Mucosa of stomach (tissue), 1 donor: ENCODE results near the gene NT5DC1.

Experiments used
- H3K27me3 ChIP-seq: one replicate; pipeline ENCODE4 v1.7.0; 2013; ENCODE audit warnings: mild to moderate bottlenecking, low read length; ENCODE audit not compliant: control insufficient read depth, insufficient read depth
- H3K36me3 ChIP-seq: one replicate; pipeline ENCODE4 v1.7.0; 2013; ENCODE audit warnings: low read length; ENCODE audit not compliant: control insufficient read depth, insufficient read depth
- H3K4me1 ChIP-seq: one replicate; pipeline ENCODE4 v1.7.0; 2013; ENCODE audit warnings: mild to moderate bottlenecking, low read length; ENCODE audit not compliant: control insufficient read depth, insufficient read depth
- H3K4me3 ChIP-seq: one replicate; pipeline ENCODE4 v1.7.0; 2013; ENCODE audit warnings: low read length
- H3K9ac ChIP-seq: one replicate; pipeline ENCODE4 v1.7.0; 2013; ENCODE audit warnings: mild to moderate bottlenecking, low read length, moderate library complexity
- H3K9me3 ChIP-seq: one replicate; pipeline ENCODE4 v1.7.0; 2013; ENCODE audit warnings: mild to moderate bottlenecking, low read length, moderate library complexity; ENCODE audit not compliant: control insufficient read depth
- donor health status: Pancreatic carcinoma.

The NT5DC1 gene

DNA sequence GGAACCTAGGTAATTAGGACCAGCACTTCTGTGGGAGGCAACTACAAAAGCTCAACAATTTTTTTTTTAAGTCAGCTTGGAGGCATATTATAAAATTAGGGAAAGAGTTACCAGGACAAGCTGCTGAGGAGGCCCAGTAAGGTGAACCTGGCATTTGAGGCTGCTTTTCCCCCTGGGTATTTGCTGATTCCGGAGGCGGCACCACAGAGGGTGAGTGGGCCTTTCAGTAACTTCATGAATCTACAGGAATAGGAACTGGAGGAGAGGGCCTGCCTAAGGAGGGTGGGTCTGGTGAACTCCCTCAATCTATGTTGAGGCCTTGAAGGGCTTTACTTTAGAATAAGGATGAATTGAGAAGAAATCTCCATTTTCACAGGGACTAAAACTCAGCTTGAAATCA, 138.6 kb downstream of the NT5DC1 start:
- Histone ChIP-seq H3K27me3 (no peaks in the 10 kb centered on the region), H3K36me3 (no peaks in the 10 kb centered on the region), H3K4me3 (no peak overlapping the region)

DNA sequence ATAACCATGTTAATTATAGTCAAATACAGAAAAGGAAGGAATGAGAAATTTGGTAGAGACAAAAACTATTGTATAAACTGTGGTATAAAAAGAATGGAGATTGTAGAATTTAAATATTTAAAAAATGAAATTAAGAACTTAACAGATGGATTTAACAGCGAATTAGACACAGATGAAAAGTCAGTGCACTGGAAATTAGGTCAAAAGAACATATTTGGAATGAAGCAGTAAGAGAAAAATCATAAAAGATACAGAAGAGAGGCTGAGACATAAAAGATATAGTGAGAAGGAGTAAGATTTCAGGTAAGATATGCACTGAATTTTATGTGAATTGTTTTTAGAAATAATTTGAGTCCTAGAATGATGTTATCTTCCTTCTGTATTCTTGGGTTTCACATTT, 139.2 kb downstream of the NT5DC1 start:
- Histone ChIP-seq H3K9me3 (no peaks in the 10 kb centered on the region), H3K4me1 (no peaks in the 10 kb centered on the region), H3K9ac (no peak overlapping the region), H3K4me3 (no peak overlapping the region), H3K27me3 (no peaks in the 10 kb centered on the region), H3K36me3 (no peaks in the 10 kb centered on the region)

More for the DNA sequence above, 138.6 kb downstream of the NT5DC1 start:
- Histone ChIP-seq H3K4me1 (no peaks in the 10 kb centered on the region), H3K9me3 (no peaks in the 10 kb centered on the region), H3K9ac (no peak overlapping the region)

DNA sequence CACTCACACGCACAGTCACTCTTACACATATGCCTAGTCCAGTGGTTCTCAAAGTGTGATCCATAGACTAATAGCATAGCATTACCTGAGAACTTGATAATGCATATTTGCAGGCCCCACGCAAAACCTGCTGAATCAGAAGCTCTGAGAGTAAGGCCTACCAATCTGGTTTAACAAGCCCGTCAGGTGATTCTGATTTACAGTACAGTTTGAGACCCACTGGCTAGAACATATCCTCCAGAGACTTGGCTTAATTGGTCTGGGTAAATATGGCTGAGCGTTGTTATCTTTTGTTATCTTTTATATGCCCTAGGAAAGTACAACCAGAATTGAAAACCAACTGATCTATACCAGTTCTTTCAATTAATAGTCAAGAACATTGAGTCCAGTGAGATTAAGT, 143.6 kb downstream of the NT5DC1 start:
- H3K4me3 ChIP-seq: no peak overlapping the region

DNA sequence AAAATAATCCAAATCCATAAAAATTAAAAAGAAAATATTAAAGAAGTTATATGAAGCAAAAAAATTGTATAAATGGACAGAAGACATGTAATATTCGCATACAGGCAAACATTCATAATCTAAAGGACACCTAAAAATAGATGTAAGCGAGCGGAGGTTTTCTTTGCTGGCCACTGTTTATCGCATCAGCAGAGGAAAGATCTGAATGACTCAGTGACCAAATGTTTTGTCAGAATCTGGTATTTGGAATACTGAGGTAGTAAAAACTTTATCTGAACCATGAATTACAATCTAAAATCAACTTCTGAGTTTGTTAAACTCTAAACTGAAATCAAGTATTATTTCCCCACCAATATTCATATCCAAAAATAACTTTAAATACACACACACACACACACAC, 145.4 kb downstream of the NT5DC1 start:
- Histone ChIP-seq H3K36me3 (no peaks in the 10 kb centered on the region), H3K27me3 (no peaks in the 10 kb centered on the region), H3K4me1 (peaks cover 7% of the 10 kb centered on the region), H3K9me3 (no peaks in the 10 kb centered on the region), H3K9ac (no peak overlapping the region), H3K4me3 (no peak overlapping the region)

More for the DNA sequence above, 143.6 kb downstream of the NT5DC1 start:
- Histone ChIP-seq H3K9me3 (no peaks in the 10 kb centered on the region), H3K27me3 (no peaks in the 10 kb centered on the region), H3K36me3 (no peaks in the 10 kb centered on the region), H3K9ac (no peak overlapping the region), H3K4me1 (no peaks in the 10 kb centered on the region)

DNA sequence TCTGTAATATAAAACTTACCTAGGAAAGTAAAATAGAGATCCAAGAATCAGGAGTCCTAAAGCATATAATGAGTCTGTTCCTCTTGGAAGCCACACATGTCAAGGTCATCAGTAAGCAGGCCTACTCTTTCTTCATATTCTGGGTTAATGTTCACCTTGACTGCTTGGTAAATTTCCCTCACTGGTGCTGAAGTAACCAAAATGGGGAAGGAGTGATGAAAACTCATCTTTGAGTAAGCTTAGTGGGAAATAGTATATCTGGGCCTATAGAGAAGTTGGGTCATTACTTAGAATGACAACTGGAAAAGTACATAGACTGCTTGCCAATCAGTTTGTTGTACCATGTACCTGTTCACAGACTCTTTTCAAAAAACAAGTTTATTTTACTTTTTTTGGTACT, 146.6 kb downstream of the NT5DC1 start:
- Histone ChIP-seq H3K9ac (no peak overlapping the region), H3K4me3 (no peak overlapping the region), H3K4me1 (peaks cover 17% of the 10 kb centered on the region), H3K27me3 (no peaks in the 10 kb centered on the region), H3K36me3 (no peaks in the 10 kb centered on the region), H3K9me3 (no peaks in the 10 kb centered on the region)

DNA sequence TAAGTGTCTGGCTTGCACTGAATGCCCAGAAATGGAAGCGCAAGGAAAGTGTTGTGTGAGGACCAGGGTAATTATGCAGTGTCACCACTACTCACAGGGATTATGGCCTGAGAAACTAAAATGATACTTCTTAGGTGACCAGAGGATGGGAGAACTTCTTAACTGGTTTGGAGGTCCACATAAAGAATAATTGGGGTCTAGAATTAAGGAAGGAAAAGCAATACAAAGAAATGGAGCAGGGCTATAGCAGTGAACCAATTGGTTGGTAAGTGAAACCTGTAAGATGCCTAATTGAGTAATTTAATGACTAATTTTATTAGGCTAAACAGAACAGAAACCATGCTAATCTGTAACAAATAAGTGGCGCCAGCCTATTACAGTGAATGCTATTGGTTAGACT, 147.9 kb downstream of the NT5DC1 start:
- no peaks in the 10 kb centered on the region for H3K27me3 ChIP-seq
- no peak overlapping the region for H3K4me3 ChIP-seq
- peaks cover 26% of the 10 kb centered on the region for H3K4me1 ChIP-seq
- no peak overlapping the region for H3K9ac ChIP-seq
- H3K9me3 ChIP-seq: no peaks in the 10 kb centered on the region
- H3K36me3 ChIP-seq: no peaks in the 10 kb centered on the region

DNA sequence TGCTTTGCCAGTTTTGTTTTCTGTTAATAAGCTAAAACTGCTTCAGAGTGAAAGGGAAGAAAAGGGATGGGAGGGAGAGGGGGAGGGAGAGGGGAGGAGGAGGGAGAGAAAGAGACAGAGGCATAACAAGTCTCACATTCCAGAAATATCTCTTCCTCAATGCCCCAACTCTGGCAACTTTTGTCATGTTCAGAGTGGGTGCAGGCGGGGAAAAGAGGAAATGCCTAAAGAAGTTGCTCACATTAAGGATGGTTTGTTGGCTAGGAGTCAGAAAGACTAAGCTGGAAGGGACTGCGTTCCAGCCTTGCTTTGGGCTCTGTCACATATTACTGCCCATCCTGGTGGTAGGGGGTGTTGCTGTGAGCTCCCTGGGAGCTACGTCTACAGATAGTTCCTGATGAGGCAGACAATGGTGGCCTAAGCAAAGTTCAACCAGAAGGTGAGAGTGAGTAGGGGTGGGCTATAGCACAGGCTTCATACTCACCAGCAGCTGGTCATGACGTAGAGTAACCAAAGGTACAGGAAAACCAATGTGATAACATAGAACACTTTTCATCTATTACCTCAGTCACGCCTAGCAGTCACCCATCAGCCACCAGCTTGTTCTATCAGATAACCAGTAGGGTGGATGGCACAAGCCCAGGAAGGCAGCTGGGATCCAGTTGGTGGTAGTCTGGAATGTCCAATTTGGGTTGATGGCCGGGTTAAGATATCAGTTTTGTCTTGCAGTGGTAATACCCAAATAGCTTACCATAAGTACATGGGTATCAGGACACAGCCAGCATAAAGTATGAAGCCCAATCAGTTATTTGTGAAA, 151.1 kb downstream of the NT5DC1 start:
- Histone ChIP-seq H3K36me3 (no peaks in the 10 kb centered on the region), H3K4me1 (peaks cover 26% of the 10 kb centered on the region), H3K9ac (no peak overlapping the region), H3K4me3 (no peak overlapping the region), H3K9me3 (no peaks in the 10 kb centered on the region), H3K27me3 (no peaks in the 10 kb centered on the region)

DNA sequence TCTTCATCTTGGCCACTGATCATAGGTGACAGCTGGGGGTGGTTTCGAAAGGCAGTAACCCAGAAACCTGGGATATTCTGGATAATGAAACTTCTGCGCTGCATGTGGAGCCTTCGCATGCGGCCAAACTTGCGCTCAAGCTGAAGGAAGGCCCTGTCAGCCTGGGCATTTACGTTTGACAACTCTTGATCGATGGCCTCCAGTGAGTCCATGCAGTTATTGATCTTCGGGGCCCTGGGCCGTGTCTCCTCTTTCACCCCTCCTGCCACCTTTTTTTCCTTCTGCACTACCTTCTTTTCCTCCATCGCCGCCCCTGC, 152.5 kb downstream of the NT5DC1 start:
- Histone ChIP-seq H3K4me1 (peaks cover 26% of the 10 kb centered on the region), H3K27me3 (no peaks in the 10 kb centered on the region)

DNA sequence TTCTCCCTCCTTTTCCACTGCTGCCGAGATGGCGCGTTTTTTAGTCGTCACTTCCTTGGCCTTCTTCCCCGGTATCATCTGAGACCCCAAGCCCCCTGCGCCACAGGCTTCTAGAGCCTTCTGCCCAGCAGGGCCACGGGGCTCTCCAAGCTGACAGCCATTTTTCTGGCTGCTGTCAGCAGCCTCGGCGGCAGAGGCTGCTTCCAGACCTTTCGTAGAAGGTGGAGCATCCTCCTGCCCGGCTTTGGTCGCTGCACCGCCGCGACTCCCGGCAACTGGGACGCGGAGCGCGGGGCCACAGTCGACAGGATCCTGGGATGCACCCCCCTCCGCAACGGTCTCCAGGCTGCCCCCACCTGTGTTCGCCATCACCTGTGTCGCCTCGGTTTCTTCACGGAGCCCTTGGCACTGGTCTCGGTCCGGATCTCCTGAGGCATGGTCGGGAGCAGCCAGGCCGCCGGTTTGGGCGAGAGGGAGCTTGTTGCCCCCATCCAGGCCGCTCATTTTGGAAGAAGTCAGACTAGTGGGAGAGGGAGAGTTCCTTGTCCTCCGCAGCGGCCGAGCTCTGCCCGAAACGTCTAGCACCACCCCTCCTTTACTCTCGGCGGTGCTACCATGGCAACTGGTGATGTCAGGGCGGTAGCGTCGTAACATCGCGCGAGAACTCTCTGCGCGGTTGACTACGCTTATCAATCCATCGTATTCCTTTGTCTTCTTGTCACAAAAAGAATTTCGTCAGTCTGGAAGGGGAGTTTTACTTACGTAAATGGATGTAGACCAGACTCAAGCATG, 153.0 kb downstream of the NT5DC1 start, which contains the start of gene TSPYL4:
Gene TSPYL4 (minus strand): TSS at position 571 of the 792 bp plus-strand sequence. CDS start 67 bp downstream, at position 504.
- Histone ChIP-seq H3K36me3 (no peaks in the 10 kb centered on the region), H3K27me3 (no peaks in the 10 kb centered on the region), H3K9ac (peak within 1 kb of the TSS; percentile 88), H3K4me3 (peak within 1 kb of the TSS; percentile 92), H3K4me1 (peaks cover 26% of the 10 kb centered on the region), H3K9me3 (no peaks in the 10 kb centered on the region)

More for the DNA sequence above, 152.5 kb downstream of the NT5DC1 start:
- Histone ChIP-seq H3K9ac (peak overlapping the region; percentile 88), H3K9me3 (no peaks in the 10 kb centered on the region), H3K4me3 (peak overlapping the region; percentile 92), H3K36me3 (no peaks in the 10 kb centered on the region)

DNA sequence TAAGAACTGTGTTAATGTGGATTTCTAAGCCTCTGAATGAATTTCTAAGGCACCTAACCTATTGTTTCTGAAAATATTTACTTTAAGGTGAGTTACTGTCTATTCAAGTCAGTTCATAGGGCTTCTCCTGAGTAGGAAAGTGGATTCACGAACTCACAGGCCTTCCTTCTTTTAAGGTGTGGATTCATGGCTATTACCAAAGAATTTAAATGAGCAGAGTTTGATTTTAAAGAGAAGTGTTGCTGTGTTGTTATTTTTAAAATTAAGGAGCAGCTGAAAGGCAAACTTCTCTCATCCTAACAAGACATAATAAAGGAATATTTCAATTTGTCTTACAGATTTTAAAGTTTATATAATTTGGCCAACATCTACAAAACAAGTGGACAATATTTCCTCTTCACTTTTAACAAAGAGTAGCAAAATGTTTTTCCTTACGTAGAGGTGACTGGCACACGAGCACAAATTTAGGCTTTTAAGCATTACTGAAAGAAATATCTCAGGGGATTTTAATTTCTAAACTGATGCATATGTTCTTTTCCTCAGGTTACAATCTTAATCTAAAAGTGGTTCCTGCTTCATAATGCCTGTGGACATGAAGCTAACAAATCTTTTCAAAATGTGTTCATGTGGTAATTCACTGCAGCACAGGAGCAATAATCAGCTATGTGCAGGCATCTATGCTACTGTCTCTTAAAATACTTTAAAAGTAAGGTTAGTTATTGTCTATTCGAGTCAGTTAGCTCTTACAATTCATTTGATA, 153.8 kb downstream of the NT5DC1 start:
- no peaks in the 10 kb centered on the region for H3K36me3 ChIP-seq
- peak overlapping the region; percentile 92 for H3K4me3 ChIP-seq
- no peaks in the 10 kb centered on the region for H3K9me3 ChIP-seq
- H3K27me3 ChIP-seq: no peaks in the 10 kb centered on the region
- peak overlapping the region; percentile 88 for H3K9ac ChIP-seq
- H3K4me1 ChIP-seq: peaks cover 26% of the 10 kb centered on the region

DNA sequence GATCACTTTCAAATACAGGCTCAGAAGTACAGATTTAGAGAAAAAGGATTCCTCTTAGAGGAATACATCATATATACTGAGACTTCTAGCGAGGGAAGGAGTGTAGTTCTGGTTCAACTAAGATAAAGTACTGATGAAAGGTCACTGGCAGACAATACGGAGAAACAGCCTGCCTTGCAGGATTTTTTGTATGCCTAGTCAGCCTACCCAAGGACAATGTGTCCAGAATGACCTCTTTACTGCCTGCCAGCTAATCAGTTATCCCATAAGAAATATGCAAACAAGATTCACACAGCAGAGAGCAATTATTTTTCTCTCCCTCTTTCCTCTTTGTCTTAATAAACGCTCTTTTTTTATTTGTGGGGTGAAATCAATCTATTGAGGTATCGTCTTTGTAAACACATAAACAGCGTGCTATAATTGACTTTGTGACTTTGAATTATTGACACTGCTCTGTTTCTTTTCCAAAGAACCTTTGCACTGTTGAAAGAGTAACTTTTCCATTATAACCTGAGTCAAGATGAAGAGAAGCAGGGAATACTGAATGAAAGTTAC, 154.7 kb downstream of the NT5DC1 start:
- Histone ChIP-seq H3K4me1 (peaks cover 26% of the 10 kb centered on the region), H3K9ac (no peak overlapping the region), H3K27me3 (no peaks in the 10 kb centered on the region), H3K36me3 (no peaks in the 10 kb centered on the region), H3K4me3 (no peak overlapping the region), H3K9me3 (no peaks in the 10 kb centered on the region)
